GOT3 (cell line): ENCODE data around the gene GMDS.

Source experiments
- DNase-seq: peaks from one replicate; lab custom pipeline; 2025; ENCODE audit warnings: mixed read lengths; lab: John Stamatoyannopoulos, UW

Gene GMDS

DNA sequence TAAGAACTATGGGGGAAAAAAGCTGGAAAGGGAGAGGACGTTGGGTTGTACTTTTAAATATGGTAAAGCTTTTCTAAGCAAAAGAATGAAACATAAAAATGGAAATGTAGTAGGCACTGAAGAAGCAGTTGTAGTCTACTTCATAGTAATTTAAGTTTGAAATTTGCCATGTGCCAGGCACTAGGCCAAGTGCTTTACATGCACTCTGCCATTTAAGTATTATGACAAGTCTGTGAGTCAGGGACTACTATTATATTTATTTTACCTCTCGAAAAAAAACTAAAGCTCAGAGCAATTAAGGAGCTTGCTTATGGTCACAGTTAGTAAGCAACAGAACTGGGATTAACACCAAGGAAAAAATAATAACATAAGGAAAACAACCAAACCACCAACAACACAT lies 257.8 kb downstream of the GMDS start:
- DNase-seq: no peak

DNA sequence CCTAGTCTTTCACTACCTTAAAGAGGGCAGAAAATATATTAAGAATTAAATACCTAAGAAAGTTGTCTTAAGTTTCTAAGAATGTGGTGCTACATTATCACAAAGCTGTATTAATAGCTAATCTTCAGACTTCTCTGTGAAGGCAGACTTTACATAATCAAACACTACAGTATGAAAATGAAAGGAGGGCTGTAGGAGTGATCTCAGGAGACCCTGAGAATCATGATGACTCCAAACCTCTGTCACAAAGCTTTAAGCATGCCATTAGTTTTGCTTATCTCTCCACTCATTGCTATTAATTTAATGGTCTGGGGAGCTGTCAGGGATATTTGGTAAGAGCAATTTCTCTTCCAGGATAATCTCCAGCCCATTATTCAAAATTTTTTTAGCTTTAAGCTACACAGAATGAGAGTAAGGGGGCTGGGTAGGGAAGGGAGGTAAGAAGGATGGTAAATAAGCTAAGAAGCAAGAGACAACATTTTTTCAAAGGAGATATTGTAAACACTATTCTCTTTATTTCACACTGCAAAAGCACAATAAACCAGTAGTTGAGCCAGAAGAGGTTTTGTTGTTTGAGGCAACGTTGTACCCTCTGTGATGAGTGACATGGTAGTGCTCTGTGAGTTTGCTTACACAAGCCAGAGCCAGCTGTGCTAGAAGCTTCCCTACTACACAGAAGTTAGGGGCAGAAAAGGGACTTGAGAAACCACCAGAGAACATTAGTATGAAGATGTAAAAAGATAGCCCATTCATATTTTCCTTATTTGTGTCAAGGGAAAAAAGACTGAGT lies 258.8 kb downstream of the GMDS start:
- no peak for DNase-seq

GRCh38 chr6:1984346-1984994 lies 260.9 kb downstream of the GMDS start:
- DNase-seq: no peak

- no peak for DNase-seq
These were observed 261.6 kb downstream of the GMDS start for GRCh38 chr6:1983850-1984249.

GRCh38 chr6:1972962-1973361 lies 272.4 kb downstream of the GMDS start:
- DNase-seq: no peak

DNA sequence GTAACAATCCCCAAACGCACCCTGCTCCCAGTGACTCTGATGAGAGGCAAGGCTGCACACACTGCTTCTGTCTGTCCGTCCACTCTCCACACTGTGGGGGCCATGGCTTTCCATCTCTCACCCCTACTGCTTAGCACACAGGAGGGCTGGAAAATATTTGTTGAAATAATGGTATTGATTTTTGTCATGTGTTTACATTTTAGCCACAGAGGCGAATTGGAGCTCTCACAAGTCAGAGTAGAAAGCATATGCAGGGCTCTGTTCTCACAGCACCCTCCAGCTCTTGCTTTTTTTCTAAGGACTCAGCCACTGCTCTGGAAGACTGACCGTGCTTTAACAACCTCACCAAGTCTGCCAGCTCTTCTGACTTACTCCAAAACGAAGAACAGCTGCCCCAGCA lies 273.8 kb downstream of the GMDS start:
- DNase-seq: no peak

DNA sequence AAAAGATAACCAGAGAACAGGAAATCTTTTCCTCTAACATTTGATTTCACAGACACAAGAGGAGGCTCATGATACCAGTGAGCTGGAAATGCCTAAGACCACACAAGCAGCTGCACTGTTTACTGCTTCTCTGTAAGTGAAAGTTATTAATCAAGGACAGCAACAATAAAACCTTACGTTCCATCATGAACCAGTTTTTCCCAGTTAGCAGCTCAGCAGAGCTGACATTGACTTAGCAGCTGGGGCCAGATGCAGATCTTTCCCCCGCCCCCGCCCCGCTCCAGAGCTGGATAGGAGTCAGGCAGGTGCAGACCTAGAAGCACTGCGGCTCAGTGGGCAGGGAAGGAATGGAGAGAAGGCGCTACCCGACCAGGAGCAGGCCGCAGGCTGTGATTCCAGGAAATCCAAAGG lies 275.2 kb downstream of the GMDS start:
- no peak for DNase-seq

- DNase-seq: no peak
These were observed 278.7 kb downstream of the GMDS start for GRCh38 chr6:1966713-1967112.

DNA sequence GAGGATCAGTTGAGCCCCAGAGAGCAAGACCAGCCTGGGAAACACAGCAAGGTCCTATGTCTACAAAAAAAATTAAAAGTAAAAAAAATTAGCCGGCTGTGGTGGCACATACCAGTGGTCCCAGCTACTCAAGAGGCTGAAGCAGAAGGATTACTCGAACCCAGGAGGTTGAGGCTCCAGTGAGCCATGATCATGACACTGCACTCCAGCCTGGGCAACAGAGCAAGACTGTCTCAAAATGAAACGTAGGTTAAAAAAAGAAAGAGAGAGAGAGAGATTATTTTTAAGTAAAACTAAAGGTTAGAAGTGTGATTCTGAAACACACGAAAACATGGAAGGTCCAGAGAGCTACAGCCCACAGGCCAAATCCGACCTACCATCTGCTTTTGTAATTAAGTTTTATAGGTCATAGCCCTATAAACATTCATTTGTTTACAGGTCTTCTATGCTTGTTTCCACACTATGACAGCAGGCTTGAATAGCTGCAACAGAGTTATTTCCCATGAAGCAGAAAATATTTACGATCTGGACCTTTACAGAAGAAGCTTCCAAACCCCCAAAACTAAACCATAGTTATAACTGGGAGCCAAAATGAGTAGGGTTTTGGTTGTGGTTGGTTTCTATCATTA lies 279.7 kb downstream of the GMDS start:
- no peak for DNase-seq

GRCh38 chr6:1963596-1963995 lies 281.8 kb downstream of the GMDS start:
- no peak for DNase-seq

GRCh38 chr6:1962201-1962600 lies 283.2 kb downstream of the GMDS start:
- no peak for DNase-seq

DNA sequence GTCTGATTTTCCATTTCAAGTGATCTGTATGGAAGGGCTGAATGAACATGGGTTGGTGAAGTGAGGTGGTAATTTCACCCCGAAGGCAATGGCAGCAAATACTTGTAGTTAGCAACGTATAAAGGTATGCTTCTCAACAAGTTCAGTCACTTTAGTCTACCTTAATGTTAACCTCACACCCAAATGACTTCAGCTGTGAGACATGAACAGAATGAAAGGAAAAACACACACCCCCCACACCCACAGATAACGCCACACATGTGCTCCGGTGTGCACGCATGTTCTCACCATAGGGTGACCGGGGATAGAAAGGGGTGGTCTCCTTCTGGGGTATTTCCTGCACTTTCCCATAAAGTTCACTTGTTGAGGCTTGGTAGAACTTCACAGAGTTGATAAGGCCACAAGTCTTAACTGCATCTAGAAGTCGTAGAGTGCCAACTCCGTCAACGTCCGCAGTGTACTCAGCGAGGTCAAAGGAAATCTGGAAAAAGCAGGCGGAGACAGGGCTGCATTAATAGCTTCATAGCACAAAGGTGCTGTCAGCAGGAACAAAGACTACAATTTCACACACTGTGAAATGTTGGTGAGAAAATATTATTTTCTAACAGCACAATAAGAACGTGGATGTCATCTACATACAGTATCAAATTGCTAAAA lies 284.8 kb downstream of the GMDS start:
- DNase-seq: no peak

GRCh38 chr6:1958257-1958656 lies 287.1 kb downstream of the GMDS start:
- DNase-seq: no peak

DNA sequence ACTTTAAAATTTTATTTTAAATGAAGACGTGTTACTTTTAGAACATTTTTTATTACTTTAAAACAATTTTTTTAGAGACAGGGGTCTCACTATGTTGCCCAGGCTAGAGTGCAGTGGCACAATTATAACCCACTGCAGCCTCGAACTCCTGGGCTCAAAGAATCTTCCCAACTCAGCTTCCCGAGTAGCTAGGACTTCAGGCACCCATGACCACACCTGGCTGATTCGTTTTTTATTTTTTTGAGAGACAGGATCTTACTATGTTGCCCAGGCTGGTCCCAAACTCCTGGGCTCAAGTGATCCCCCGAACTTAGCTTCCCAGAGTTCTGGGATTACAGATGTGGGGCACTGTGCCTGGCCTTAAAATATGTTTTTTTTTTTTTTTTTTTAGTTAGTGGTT lies 287.7 kb downstream of the GMDS start:
- DNase-seq: no peak

DNA sequence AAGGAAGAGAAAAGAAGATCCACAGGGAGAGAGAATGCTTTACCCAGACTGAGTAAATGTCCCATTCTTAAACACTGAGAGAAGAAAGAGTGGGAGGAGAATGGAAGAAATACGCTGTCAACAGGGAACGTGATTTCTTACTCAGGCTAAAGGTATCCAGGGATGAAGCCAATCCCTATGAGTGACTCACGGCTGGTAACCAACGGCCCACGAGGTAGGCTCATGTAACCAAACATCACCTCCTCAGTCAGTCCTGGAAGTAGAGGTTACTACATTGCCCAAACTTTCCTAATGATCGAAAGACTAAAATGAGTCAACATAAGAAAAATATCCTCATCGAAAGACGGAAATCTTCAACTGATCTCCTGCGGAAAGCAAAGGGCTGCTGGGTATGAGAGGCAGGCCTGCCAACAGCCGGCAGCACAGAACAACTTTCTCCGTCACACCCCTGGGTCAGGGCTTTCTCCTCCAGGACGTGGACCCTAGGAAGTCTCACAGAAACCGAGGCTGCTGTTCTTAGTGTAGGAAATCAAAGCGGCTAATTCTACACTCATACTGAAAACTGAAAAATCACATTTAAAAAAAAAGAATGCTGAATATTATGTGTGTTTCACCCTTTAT lies 292.6 kb downstream of the GMDS start:
- DNase-seq: no peak

DNA sequence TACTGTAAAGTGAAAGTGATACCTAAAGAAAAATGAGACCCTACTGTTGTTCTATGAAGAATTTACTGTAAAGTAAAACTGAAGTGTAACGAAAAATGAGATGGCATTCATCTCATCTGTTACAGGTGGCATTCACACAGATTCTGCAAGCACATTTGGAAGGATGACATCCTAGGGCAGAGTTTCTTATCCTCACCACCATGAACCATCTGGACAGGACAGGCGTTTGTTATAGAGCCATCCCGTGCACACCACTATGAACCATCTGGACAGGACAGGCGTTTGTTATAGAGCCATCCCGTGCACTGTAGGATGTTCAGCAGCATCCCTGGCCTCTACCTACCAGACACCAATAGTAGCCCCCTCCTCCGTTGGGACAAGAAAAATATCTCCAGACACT lies 294.8 kb downstream of the GMDS start:
- no peak for DNase-seq

DNA sequence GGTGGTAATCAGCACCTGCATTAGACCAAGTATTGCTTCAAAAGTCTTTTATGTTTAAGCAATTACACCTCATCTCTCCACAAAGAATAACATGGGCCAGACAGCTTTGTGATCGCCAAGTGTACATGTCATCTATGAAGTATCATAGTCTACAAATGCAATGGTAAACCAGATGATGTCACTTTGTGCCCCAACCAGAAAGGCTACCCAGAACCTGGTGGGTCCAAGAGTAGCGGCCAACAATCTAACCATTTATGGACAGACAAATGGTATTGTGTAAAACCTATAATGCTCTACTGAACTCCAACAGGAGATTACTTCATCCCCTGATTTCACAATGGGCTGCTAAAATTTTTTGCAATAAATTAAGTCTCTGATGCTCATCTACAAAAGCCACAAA lies 295.9 kb downstream of the GMDS start:
- DNase-seq: no peak

- no peak for DNase-seq
These were observed 297.5 kb downstream of the GMDS start for GRCh38 chr6:1947922-1948321.

GRCh38 chr6:1946583-1946982 lies 298.8 kb downstream of the GMDS start:
- no peak for DNase-seq

- no peak for DNase-seq
These were observed 300.1 kb downstream of the GMDS start for GRCh38 chr6:1945235-1945832.

- no peak for DNase-seq
These were observed 302.6 kb downstream of the GMDS start for GRCh38 chr6:1942834-1943233.

DNA sequence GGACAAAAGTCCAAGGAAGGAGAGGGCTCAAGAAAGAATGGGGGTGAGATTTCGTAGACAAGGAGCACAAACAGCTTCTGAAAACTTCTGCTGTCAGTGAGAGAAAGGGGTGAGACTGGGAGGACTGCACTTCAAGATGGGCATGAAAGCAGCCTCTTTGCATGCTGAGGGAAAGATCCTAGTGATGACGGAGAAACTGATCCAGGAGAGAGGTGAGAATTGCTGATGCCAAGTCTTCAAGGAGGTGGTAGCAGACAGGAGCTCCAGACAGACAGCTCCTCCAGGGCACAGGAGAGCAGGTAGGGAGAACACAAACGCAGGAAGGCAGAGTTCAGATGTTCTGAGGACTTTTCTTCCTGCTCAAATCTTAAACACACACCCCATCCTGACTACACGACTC lies 303.9 kb downstream of the GMDS start:
- no peak for DNase-seq
